HG02840 (cell line): ENCODE data around the gene ARSG.
"Not testable (repeated sequence)": the region's sequence is repeated elsewhere in the genome, so short reads cannot be mapped to it uniquely, and the experiment has no call there.

ENCODE experiments used
- ATAC-seq: cut with Tn5 transposase; IDR thresholded peaks from one replicate; pipeline ENCODE4 v1.9.1; 2021; ENCODE audit warnings: mild to moderate bottlenecking, moderate library complexity, moderate number of reproducible peaks; ENCODE audit not compliant: unreplicated experiment, low FRiP score

ARSG gene

DNA sequence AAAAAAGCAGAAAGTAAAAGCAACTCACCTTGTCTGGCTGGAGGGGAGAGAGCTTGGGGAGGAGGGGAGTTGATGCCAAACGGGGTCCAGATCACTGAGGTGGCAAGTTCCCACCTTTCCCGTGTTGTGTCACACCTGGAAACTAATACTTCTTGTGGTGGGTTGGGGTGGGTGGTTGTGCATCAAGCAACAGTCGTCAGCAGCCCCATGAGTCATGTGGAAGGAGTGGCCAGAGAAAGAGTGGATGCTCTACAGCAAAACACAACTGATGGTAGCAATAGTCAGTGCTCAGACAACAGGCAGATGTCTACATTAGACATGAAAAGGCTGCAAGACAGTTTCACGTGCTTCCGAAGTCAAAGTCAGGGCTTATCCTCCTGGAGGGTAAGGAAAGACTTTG is 35.4 kb downstream of the ARSG start:
- no peak for ATAC-seq

GRCh38 chr17:68327823-68328557 is 36.7 kb downstream of the ARSG start:
- ATAC-seq = no peak

DNA sequence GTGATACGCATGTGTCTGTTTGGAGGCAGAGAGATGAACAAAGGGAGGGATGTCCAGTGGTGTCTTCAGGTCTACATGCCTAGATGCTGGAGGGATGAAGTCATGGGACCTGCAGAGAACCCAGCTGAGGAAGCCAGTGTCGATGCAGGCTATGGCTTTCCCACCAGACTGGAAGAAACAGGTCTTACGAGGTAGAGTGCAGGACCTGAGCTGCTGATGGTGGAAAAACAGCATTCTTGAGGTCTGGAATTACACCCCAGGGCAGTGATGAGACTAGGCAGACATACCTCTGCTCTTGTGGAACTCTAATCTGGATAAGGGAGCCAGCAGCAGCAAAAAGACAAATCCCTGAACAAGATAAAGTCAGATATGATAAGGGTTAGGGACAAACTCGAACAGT is 37.4 kb downstream of the ARSG start:
- ATAC-seq = no peak

DNA sequence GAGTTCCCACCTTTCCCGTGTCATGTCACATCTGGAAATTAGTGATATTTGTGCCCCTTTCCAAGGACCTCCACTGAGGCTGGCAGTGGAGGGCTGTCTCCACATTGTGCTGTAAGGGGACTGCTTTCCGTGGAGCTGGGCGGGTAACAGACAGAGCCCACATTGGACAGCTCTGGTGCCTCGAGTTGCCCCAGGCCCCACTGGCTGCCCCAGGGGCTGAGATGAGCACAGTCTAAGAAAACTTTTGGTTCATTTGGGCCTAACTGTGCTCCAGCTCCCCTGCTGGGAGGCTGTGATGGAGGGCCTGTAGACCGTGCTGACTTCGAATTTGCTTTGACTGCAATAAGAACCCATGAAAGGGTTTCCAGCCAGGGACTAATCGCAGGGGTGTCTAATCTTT is 38.0 kb downstream of the ARSG start:
- no peak for ATAC-seq

DNA sequence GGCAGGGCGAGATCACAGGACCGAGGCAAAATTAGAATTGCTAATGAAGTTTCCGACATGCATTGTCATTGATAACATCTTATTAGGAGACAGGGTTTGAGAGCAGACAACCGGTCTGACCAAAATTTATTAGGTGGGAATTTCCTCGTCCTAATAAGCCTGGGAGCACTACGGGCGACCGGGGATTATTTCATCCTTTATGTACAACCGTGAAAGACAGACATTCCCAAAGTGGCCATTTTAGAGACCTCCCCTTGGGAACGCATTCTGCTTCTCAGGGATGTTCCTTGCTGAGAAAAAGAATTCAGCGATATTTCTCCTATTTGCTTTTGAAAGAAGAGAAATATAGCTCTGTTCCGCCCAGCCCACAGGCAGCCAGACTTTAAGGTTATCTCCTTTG is 40.6 kb downstream of the ARSG start:
- not testable (repeated sequence) for ATAC-seq

DNA sequence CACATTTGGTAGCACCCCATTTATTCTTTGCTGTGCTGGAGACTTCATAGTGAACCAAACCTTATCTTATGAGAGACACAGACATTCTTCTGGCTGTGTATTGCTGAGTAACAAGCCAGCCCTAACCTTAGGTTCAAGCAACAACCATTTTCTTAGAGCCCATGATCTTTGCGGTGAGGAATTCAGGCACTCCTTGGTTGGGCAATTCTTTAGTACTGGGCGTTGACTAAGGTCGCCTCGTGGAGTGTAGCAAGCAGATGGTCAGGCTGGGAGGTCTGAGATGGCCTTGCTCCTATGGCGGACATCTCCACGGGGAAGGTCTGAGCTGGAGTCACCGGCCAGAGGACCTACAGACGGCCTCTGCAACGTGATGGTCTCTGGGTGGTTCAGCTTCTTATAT is 43.1 kb downstream of the ARSG start:
- ATAC-seq = no peak

DNA sequence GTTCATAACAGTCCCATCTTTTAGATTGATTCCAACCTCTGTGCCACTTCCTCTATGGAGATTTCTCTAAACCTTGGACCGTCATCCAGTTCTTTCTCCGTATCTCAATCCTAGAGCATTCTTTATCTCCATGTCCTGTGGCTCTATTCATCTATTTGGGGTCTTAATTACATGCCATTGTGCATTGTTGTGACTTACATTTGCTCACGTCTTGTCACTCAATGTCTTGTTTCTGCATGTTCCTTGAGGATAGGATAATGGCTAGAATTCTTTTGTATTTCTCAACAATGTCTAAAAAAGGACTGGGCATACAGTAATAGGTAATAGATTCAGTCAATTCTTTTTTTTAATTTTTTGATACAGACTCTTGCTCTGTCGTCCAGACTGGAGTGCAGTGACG is 50.2 kb downstream of the ARSG start:
- no peak for ATAC-seq

GRCh38 chr17:68343976-68344375 is 52.7 kb downstream of the ARSG start:
- no peak for ATAC-seq

DNA sequence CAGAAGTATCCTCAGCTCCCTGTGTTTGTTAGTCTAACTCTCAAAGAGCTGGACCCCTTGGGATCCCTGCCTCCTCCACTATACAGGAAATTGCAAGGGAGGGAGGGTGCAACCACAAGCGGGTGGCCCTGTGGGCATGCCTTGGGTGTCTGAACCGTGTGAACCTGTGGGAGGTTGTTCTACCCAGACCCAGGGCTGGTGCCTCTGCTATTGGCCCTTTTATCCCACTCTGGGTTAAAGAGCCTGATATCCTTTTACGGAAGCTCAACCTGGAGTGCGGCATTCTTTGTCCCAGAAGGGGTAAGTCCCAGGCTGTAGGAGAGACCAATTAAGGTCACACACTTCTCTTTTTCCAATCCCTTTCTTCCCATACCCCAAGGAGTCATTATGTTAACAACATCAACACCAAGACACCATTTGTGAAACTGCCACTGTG is 53.4 kb downstream of the ARSG start:
- ATAC-seq = no peak

DNA sequence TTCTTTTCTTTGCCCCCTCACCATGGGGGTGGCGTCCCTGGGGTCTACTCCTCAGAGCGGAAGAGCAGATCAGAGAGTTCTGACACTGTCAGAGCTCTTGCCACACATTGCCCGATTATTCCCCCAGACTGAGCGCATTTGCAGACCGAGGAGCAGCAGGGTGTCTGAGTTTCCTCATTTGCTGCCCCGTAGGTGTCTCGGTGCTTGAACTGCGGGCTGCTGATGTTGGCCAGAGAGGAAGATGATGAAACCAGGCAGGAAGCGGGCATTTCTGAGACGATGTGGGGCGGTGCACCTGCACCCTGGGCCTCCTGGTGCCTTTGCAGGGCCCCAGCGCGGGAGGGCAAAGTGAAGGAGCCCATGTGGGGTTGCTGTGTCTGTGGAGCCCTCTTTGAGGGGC is 55.2 kb downstream of the ARSG start:
- no peak for ATAC-seq

DNA sequence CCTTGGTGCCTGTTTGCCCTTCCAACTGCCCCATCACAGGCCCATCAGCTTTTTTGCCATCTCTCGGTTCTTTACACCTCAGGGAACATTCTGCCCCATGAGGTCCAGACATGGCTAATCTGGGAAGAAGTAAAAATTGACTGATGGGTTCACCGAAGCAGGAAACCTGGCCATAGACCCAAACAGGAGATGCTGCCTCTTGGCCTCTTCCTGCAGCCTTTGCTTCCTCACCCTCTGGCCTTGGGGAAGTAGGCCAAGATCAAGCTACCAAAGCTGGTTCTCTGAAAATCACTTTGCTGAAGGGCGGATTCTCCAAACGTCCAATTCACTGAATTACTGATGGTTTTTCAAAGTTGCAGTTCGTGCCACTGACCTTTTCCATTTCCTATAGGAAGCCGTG is 56.1 kb downstream of the ARSG start:
- ATAC-seq = no peak

DNA sequence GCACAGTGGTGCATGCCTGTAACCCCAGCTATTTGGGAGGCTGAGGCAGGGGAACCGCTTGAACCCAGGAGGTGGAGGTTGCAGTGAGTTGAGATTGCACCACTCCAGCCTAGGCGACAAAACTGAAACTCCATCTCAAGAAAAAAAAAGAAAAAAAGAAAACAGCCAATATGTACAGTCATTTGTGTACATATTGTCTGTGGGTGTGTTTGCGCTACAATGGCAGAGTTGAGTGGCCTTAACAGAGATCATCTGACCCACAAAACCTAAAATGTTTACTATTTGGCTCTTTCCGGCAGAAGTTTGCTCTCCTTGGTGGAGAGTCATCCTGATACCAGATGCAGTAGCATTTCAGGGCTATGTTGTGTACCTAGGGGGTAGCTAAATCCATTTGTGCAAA is 57.9 kb downstream of the ARSG start:
- ATAC-seq = no peak

- ATAC-seq = no peak
These were observed 60.1 kb downstream of the ARSG start for GRCh38 chr17:68351395-68351794.

GRCh38 chr17:68352041-68352440 is 60.7 kb downstream of the ARSG start:
- no peak for ATAC-seq

DNA sequence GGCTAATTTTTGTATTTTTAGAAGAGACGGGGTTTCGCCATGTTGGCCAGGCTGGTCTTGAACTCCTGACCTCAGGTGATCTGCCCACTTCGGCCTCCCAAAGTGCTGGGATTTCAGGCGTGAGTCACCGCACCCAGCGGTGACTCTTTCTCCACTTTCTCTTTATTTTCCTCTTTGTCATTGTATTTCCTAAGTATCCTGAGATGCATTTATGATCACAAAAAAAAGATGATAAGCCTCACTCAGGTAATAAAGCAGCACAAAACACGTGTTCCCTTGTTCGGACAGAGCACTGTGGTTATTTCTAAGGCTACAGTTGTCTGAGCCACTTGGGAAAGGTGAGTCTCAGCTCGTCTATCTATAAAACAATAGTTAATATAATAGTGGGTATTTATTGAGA is 61.4 kb downstream of the ARSG start:
- ATAC-seq = not testable (repeated sequence)

DNA sequence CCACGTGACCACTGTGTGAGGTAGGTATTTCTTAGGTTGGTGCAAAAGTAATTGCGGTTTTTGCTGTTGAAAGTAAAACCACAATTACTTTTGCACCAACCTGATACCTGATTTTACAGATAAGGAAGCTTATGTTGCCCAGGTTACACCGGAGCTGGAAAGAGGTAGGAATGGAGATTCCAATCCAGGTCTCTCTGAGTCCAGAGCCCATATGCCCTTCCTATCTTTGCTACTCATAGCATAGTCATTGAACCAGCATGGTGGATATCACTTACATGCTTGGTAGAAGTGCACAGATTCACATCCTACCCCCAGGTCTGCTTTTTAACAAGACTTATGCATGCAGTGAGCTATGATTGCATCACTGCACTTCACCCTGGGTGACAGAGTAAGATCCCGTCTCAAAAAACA is 61.8 kb downstream of the ARSG start:
- ATAC-seq = no peak

- ATAC-seq = not testable (repeated sequence)
These were observed 63.0 kb downstream of the ARSG start for GRCh38 chr17:68354311-68354710.

DNA sequence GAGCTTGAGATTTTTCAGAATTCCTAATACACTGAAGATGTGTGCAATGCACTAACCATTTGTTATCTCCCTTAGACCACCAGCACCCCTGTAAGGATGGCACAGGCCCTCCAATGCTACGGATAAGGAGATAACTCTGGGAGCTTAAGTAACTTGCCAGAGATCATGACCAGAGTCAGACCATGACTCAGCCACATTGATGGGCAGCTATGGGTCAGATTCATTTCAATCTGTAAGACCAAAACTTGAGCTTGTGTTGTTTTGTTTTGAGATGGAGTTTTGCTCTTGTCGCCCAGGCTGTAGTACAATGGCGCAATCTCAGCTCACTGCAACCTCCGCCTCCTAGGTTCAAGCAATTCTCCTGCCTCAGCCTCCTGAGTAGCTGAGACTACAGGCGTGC is 63.8 kb downstream of the ARSG start:
- ATAC-seq = not testable (repeated sequence)

GRCh38 chr17:68356520-68356919 is 65.2 kb downstream of the ARSG start:
- ATAC-seq = no peak

DNA sequence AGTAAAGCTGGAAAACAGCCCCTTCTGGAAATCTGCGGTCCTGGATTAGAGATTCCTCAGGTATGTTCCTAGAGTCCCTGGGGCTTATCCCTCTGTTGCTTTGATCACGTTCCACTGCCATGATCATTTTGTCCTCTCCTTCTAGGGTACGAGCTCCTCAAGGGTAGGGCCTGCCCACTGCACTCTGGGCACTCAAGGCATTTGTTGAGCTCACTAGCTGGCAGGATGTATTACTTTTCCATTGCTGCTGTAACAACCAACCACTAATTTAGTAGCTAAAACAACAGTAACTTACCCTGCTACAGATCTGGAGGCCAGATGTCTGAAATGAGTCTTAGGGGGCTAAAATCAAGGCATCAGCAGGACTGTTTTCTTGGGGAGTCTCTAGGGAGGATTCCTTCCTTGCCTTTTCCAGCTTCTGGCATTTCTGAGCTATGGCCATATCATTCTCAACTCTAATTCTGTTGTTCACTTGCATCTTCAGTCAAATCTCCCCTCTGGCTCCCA is 65.7 kb downstream of the ARSG start:
- no peak for ATAC-seq

- no peak for ATAC-seq
These were observed 66.6 kb downstream of the ARSG start for GRCh38 chr17:68357886-68358285.

- no peak for ATAC-seq
These were observed 68.7 kb downstream of the ARSG start for GRCh38 chr17:68359791-68360535.
